K562 (cell line): Measurements from ENCODE around the gene ZNF292. TPM values are rescaled to one million over a fixed set of nuclear protein-coding genes. Genes with fewer than 3 reads are reported as not detected.

Experiments used
- CHD1 ChIP-seq: fragments of 200-600 bp; sonication (generic); IDR thresholded peaks from one replicate; pipeline ENCODE4 v1.6.1; 2012; ENCODE audit warnings: mild to moderate bottlenecking, moderate library complexity, low read length, inconsistent platforms
- L3MBTL2 ChIP-seq: fragments of 450-650 bp; IDR thresholded peaks from 2 replicates; pipeline ENCODE4 v1.6.1; 2016; ENCODE audit warnings: mild to moderate bottlenecking, moderate library complexity
- SIX5 ChIP-seq, 2 experiments: IDR thresholded peaks; 2 replicates each; pipeline ENCODE4 v1.6.1; 2011; ENCODE audit warnings: low read length in 2 of 2, borderline replicate concordance in 1 of 2, low read depth in 1 of 2, mild to moderate bottlenecking in 1 of 2, moderate library complexity in 1 of 2; ENCODE audit not compliant: insufficient read depth in 1 of 2
- U2AF1 ChIP-seq: fragments of 200-400 bp; formaldehyde crosslinking; optimal IDR thresholded peaks from 2 replicates; pipeline ENCODE3; 2017; ENCODE audit warnings: mild to moderate bottlenecking, low read depth, low read length, moderate library complexity
- ZNF232 ChIP-seq: sonication (generic); formaldehyde crosslinking; IDR thresholded peaks from 2 replicates; pipeline ENCODE4 v1.8.0; 2022; ENCODE audit warnings: mild to moderate bottlenecking, missing genetic modification reagents
- ZNF57 ChIP-seq: fragments of 450-650 bp; formaldehyde crosslinking; IDR thresholded peaks from 2 replicates; pipeline ENCODE4 v1.4.0; 2020; ENCODE audit warnings: mild to moderate bottlenecking, moderate library complexity
- ZNF717 ChIP-seq: fragments of 250-450 bp; sonication (Bioruptor Pico); IDR thresholded peaks from 2 replicates; pipeline ENCODE4 v1.5.0; 2021
- polyA plus RNA-seq, 8 experiments: library from polyadenylated mRNA; depleted of rRNA in 4 of 8; stranded (reverse) in 5 of 8; unstranded in 3 of 8; fragments of >200 nt; fragmentation: Nextera tagmentation in 2 of 8; fragmentation: Illumina TruSeq in 1 of 8; extraction: Ambion mirVana in 2 of 8; extraction: Trizol in 1 of 8; gene quantifications; 2 replicates each; pipeline versions ENCODE4 v1.2.1 to v1.2.3, GENCODE V29; 2011 to 2014; ENCODE audit warnings: inconsistent platforms in 1 of 8, missing spikeins in 1 of 8
- total RNA-seq, 7 experiments: library from RNA; depleted of rRNA in 6 of 7; stranded (reverse); fragments of >200 nt in 6 of 7; fragmentation: Illumina TruSeq in 2 of 7; extraction: Trizol in 2 of 7; gene quantifications; 2 replicates each; pipeline versions ENCODE4 v1.2.1 to v1.2.3, GENCODE V29; 2011 to 2021; ENCODE audit warnings: low replicate concordance in 1 of 7
- TF ChIP-seq, protein P1 (sequence below): fragments of 450-650 bp; IDR thresholded peaks from 2 replicates; pipeline ENCODE4 v1.6.1; 2016; ENCODE audit warnings: mild to moderate bottlenecking, moderate library complexity
- TF ChIP-seq, protein P2 (sequence below), 2 experiments: fragments of 450-650 bp in 1 of 2; sonication (generic) in 1 of 2; formaldehyde crosslinking; conservative IDR thresholded peaks; 2 replicates each; pipeline versions ENCODE4 v1.4.0 to v1.8.1; 2020 to 2022; ENCODE audit warnings: mild to moderate bottlenecking in 1 of 2, missing genetic modification reagents in 1 of 2
- TF ChIP-seq, protein P3 (sequence below): fragments of 250-450 bp; sonication (Bioruptor Pico); IDR thresholded peaks from 2 replicates; pipeline ENCODE4 v1.5.0; 2020; ENCODE audit warnings: mild to moderate bottlenecking
- TF ChIP-seq, protein P4 (sequence below): fragments of 250-450 bp; sonication (Bioruptor Pico); IDR thresholded peaks from 2 replicates; pipeline ENCODE4 v1.5.0; 2022; ENCODE audit warnings: mild to moderate bottlenecking

Gene ZNF292
- total and polyA plus RNA-seq, 9 of the 15 experiments (the other 6 are each of a cell fraction or from before 2014, with no cell fraction given), result 4.4 to 17.1 (median 12.8) TPM

DNA sequence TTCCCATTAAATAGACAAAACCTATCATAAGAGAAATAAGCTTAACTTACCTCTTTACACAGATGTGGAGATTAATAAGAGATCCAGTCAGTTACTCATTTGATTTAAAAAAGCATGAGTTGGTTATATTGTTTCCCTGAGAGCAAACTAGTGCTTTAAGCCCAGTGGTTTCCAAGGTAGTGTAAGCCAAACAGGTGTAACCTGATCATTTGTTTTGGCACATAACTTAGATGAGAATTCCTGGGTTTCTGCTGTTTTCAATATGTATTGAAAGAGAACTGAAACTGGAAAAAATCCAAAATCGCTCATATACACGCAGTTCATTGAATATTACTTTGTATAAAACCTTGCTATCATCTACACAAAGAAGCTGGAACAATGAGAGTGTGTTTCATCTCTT, 136.5 kb downstream of the ZNF292 start (continued):
- TF ChIP-seq, protein P1, sequence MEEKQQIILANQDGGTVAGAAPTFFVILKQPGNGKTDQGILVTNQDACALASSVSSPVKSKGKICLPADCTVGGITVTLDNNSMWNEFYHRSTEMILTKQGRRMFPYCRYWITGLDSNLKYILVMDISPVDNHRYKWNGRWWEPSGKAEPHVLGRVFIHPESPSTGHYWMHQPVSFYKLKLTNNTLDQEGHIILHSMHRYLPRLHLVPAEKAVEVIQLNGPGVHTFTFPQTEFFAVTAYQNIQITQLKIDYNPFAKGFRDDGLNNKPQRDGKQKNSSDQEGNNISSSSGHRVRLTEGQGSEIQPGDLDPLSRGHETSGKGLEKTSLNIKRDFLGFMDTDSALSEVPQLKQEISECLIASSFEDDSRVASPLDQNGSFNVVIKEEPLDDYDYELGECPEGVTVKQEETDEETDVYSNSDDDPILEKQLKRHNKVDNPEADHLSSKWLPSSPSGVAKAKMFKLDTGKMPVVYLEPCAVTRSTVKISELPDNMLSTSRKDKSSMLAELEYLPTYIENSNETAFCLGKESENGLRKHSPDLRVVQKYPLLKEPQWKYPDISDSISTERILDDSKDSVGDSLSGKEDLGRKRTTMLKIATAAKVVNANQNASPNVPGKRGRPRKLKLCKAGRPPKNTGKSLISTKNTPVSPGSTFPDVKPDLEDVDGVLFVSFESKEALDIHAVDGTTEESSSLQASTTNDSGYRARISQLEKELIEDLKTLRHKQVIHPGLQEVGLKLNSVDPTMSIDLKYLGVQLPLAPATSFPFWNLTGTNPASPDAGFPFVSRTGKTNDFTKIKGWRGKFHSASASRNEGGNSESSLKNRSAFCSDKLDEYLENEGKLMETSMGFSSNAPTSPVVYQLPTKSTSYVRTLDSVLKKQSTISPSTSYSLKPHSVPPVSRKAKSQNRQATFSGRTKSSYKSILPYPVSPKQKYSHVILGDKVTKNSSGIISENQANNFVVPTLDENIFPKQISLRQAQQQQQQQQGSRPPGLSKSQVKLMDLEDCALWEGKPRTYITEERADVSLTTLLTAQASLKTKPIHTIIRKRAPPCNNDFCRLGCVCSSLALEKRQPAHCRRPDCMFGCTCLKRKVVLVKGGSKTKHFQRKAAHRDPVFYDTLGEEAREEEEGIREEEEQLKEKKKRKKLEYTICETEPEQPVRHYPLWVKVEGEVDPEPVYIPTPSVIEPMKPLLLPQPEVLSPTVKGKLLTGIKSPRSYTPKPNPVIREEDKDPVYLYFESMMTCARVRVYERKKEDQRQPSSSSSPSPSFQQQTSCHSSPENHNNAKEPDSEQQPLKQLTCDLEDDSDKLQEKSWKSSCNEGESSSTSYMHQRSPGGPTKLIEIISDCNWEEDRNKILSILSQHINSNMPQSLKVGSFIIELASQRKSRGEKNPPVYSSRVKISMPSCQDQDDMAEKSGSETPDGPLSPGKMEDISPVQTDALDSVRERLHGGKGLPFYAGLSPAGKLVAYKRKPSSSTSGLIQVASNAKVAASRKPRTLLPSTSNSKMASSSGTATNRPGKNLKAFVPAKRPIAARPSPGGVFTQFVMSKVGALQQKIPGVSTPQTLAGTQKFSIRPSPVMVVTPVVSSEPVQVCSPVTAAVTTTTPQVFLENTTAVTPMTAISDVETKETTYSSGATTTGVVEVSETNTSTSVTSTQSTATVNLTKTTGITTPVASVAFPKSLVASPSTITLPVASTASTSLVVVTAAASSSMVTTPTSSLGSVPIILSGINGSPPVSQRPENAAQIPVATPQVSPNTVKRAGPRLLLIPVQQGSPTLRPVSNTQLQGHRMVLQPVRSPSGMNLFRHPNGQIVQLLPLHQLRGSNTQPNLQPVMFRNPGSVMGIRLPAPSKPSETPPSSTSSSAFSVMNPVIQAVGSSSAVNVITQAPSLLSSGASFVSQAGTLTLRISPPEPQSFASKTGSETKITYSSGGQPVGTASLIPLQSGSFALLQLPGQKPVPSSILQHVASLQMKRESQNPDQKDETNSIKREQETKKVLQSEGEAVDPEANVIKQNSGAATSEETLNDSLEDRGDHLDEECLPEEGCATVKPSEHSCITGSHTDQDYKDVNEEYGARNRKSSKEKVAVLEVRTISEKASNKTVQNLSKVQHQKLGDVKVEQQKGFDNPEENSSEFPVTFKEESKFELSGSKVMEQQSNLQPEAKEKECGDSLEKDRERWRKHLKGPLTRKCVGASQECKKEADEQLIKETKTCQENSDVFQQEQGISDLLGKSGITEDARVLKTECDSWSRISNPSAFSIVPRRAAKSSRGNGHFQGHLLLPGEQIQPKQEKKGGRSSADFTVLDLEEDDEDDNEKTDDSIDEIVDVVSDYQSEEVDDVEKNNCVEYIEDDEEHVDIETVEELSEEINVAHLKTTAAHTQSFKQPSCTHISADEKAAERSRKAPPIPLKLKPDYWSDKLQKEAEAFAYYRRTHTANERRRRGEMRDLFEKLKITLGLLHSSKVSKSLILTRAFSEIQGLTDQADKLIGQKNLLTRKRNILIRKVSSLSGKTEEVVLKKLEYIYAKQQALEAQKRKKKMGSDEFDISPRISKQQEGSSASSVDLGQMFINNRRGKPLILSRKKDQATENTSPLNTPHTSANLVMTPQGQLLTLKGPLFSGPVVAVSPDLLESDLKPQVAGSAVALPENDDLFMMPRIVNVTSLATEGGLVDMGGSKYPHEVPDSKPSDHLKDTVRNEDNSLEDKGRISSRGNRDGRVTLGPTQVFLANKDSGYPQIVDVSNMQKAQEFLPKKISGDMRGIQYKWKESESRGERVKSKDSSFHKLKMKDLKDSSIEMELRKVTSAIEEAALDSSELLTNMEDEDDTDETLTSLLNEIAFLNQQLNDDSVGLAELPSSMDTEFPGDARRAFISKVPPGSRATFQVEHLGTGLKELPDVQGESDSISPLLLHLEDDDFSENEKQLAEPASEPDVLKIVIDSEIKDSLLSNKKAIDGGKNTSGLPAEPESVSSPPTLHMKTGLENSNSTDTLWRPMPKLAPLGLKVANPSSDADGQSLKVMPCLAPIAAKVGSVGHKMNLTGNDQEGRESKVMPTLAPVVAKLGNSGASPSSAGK, result no peak
- no peak for TF ChIP-seq L3MBTL2
- no peak for TF ChIP-seq ZNF717 (CRISPR knock-in tag)
- TF ChIP-seq, protein P2, sequence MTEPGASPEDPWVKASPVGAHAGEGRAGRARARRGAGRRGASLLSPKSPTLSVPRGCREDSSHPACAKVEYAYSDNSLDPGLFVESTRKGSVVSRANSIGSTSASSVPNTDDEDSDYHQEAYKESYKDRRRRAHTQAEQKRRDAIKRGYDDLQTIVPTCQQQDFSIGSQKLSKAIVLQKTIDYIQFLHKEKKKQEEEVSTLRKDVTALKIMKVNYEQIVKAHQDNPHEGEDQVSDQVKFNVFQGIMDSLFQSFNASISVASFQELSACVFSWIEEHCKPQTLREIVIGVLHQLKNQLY (CRISPR knock-in tag; conservative IDR thresholded peaks at IDR 0.05), result no peak
- TF ChIP-seq, protein P3, sequence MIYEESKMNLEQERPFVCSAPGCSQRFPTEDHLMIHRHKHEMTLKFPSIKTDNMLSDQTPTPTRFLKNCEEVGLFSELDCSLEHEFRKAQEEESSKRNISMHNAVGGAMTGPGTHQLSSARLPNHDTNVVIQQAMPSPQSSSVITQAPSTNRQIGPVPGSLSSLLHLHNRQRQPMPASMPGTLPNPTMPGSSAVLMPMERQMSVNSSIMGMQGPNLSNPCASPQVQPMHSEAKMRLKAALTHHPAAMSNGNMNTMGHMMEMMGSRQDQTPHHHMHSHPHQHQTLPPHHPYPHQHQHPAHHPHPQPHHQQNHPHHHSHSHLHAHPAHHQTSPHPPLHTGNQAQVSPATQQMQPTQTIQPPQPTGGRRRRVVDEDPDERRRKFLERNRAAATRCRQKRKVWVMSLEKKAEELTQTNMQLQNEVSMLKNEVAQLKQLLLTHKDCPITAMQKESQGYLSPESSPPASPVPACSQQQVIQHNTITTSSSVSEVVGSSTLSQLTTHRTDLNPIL (CRISPR knock-in tag), result no peak
- no peak for TF ChIP-seq U2AF1
- TF ChIP-seq, protein P4, sequence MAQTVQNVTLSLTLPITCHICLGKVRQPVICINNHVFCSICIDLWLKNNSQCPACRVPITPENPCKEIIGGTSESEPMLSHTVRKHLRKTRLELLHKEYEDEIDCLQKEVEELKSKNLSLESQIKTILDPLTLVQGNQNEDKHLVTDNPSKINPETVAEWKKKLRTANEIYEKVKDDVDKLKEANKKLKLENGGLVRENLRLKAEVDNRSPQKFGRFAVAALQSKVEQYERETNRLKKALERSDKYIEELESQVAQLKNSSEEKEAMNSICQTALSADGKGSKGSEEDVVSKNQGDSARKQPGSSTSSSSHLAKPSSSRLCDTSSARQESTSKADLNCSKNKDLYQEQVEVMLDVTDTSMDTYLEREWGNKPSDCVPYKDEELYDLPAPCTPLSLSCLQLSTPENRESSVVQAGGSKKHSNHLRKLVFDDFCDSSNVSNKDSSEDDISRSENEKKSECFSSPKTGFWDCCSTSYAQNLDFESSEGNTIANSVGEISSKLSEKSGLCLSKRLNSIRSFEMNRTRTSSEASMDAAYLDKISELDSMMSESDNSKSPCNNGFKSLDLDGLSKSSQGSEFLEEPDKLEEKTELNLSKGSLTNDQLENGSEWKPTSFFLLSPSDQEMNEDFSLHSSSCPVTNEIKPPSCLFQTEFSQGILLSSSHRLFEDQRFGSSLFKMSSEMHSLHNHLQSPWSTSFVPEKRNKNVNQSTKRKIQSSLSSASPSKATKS (CRISPR knock-in tag), result no peak
- TF ChIP-seq ZNF232, result no peak
- TF ChIP-seq CHD1, result no peak
- TF ChIP-seq SIX5 (IDR thresholded peaks at IDR 0.05; ENCODE audit: borderline replicate concordance in 1 of 2, insufficient read depth in 1 of 2, low read depth in 1 of 2, low read length in 2 of 2), result no peak
- no peak for TF ChIP-seq ZNF57 (CRISPR knock-in tag)
